GM23248 (cell line): ENCODE measurements around the gene RAD51B.

Experiments
- EZH2 ChIP-seq: fragments of 200-600 bp; sonication (generic); IDR thresholded peaks from 2 replicates; pipeline ENCODE4 v1.6.1; 2018; ENCODE audit warnings: antibody characterized with exemption, mild to moderate bottlenecking; ENCODE audit not compliant: insufficient read depth, poor library complexity, severe bottlenecking
- EZH2phosphoT487 ChIP-seq: fragments of 200-600 bp; sonication (generic); IDR thresholded peaks from 2 replicates; pipeline ENCODE4 v1.6.1; 2018; ENCODE audit warnings: antibody characterized with exemption, moderate library complexity, mild to moderate bottlenecking, low read depth; ENCODE audit not compliant: insufficient read depth

DNA sequence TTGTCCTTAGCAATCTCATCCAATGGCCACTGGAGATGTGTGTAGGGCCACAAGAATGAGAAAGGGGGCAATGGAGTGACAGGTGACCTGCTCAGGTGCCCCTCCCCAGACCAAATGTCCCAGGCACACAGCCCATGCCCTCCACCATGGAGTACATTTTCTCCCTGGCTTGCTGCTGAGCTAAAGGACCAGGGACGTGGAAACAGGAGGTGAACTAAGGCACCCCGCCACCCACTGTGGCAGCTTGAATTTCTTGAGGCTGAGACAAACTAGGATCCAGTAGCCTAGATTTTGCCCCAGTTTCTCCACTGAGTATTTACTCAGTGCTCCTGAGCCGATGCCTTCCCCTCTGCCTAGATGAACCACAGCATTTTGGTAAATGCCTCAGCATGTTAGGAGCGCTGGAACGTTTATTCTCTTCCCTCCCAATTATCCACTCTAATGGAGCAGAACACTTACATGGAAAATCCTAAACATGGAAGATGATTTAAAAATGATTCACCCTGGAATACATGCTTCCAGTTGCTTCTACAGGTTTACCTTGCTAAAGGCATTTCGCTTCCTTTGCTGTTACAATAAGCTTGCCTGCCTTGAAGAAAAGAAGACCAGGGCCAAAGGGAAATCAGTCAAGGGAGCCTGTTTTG is 775.3 kb downstream of the RAD51B start:
- TF ChIP-seq EZH2 (no peak), EZH2phosphoT487 (no peak)
